Activated CD8-positive, alpha-beta T cell treated with anti-CD3 and anti-CD28 coated beads for 36 hours (primary cell): ENCODE measurements around the gene RNF167. TPM values are rescaled to one million over a fixed set of nuclear protein-coding genes. Genes with fewer than 3 reads are reported as not detected.
"Not testable (repeated sequence)": the region's sequence is repeated elsewhere in the genome, so short reads cannot be mapped to it uniquely, and the experiment has no call there.

ENCODE experiments used
- ATAC-seq: fragments of 200-7000 bp; cut with Tn5 transposase; one replicate; pipeline ENCODE4 v1.10.0; 2021; ENCODE audit warnings: mild to moderate bottlenecking, moderate library complexity
- CTCF ChIA-PET: fragments of 350-600 bp; sonication (Branson Sonifier 250); formaldehyde crosslinking; loops from one replicate; lab custom pipeline; 2021; ENCODE audit warnings: antibody characterized with exemption; lab: Charles Lee
- POLR2A ChIA-PET: fragments of 350-600 bp; sonication (Branson Sonifier 250); formaldehyde crosslinking; loops from one replicate; lab custom pipeline; 2021; ENCODE audit warnings: antibody characterized with exemption; lab: Charles Lee
- DNase-seq: peaks from one replicate; pipeline ENCODE4 v3.0.0-alpha.2; 2020
- H3K27ac Mint-ChIP-seq: one replicate; pipeline ENCODE4 v1.8.0; 2021; ENCODE audit warnings: mild to moderate bottlenecking, mixed read lengths
- H3K27me3 Mint-ChIP-seq: one replicate; pipeline ENCODE4 v1.8.0; 2021; ENCODE audit warnings: mixed read lengths
- H3K36me3 Mint-ChIP-seq: one replicate; pipeline ENCODE4 v1.8.0; 2021; ENCODE audit warnings: low read depth, mixed read lengths
- H3K4me1 Mint-ChIP-seq: one replicate; pipeline ENCODE4 v1.8.0; 2021; ENCODE audit warnings: low read depth, mixed read lengths
- H3K4me3 Mint-ChIP-seq: one replicate; pipeline ENCODE4 v1.8.0; 2021; ENCODE audit warnings: mild to moderate bottlenecking, moderate library complexity, mixed read lengths
- H3K9me3 Mint-ChIP-seq: one replicate; pipeline ENCODE4 v1.8.0; 2021; ENCODE audit warnings: mixed read lengths
- intact Hi-C: fragments of 100-400 bp; cut with micrococcal nuclease; formaldehyde crosslinking; loops from one replicate; pipeline ENCODE4 v1.10.0; 2022
- total RNA-seq, 2 experiments: library from RNA; stranded (reverse); gene quantifications; one replicate each; pipeline ENCODE4 v1.2.3, GENCODE V29; 2021
- TF ChIP-seq, protein P1 (sequence below): fragments of 200-600 bp; IDR thresholded peaks from one replicate; pipeline ENCODE4 v1.8.0; 2022; ENCODE audit warnings: antibody characterized with exemption, mild to moderate bottlenecking

The RNF167 gene
- total RNA-seq, 2 experiments from 2014 or later: 144 to 152 TPM

- no peaks in the 10 kb centered on the region for H3K27me3 Mint-ChIP-seq
- CTCF ChIA-PET: interaction anchor here (0.6 kb wide), 1 partner anchor 14 kb away, joined by 3 read pairs; no protein-coding TSS in a partner anchor
- no peaks in the 10 kb centered on the region for H3K4me1 Mint-ChIP-seq
- no peaks in the 10 kb centered on the region for H3K9me3 Mint-ChIP-seq
- DNase-seq: no peak
- TF ChIP-seq, protein P1, sequence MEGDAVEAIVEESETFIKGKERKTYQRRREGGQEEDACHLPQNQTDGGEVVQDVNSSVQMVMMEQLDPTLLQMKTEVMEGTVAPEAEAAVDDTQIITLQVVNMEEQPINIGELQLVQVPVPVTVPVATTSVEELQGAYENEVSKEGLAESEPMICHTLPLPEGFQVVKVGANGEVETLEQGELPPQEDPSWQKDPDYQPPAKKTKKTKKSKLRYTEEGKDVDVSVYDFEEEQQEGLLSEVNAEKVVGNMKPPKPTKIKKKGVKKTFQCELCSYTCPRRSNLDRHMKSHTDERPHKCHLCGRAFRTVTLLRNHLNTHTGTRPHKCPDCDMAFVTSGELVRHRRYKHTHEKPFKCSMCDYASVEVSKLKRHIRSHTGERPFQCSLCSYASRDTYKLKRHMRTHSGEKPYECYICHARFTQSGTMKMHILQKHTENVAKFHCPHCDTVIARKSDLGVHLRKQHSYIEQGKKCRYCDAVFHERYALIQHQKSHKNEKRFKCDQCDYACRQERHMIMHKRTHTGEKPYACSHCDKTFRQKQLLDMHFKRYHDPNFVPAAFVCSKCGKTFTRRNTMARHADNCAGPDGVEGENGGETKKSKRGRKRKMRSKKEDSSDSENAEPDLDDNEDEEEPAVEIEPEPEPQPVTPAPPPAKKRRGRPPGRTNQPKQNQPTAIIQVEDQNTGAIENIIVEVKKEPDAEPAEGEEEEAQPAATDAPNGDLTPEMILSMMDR: no peak
- no peak overlapping the region for H3K4me3 Mint-ChIP-seq
- H3K27ac Mint-ChIP-seq: no peak overlapping the region
- no peak for ATAC-seq
- intact Hi-C loops: no loop called here
- POLR2A ChIA-PET: interaction anchor here (3.4 kb wide), 1 partner anchor 17 kb away, joined by 19 read pairs; the partner anchor contains the start of genes RNF167 and SLC25A11
- no peaks in the 10 kb centered on the region for H3K36me3 Mint-ChIP-seq
Observed at GRCh38 chr17:4921320-4921719, 18.7 kb upstream of the RNF167 start.

GRCh38 chr17:4926577-4927335 is 13.3 kb upstream of the RNF167 start:
- H3K27ac Mint-ChIP-seq, H3K27me3 Mint-ChIP-seq, DNase-seq, H3K4me1 Mint-ChIP-seq, H3K4me3 Mint-ChIP-seq, H3K9me3 Mint-ChIP-seq, intact Hi-C loops, ATAC-seq: not testable (repeated sequence)
- POLR2A ChIA-PET: interaction anchor here (1.5 kb wide), 1 partner anchor 13 kb away, joined by 7 read pairs; the partner anchor contains the start of genes RNF167 and SLC25A11
- CTCF ChIA-PET: interaction anchor here (1.8 kb wide), 1 partner anchor 17 kb away, joined by 4 read pairs; no protein-coding TSS in a partner anchor
- peaks cover 12% of the 10 kb centered on the region for H3K36me3 Mint-ChIP-seq

DNA sequence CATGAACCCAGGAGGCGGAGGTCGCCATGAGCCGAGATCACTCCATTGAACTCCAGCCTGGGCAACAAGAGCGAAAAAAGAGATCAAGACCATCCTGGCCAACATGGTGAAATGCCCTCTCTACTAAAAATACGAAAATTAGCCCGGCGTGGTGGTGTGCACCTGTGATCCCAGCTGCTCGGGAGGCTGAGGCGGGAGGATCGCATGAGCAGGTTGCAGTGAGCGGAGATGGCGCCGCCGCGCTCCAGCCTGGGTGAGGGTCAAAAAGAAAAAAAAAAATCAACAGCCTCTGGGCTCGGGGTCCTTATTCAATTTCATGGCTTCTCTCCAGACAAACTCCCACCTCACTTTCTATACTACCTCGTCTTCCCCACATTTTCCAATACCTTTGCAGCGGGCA is 11.2 kb upstream of the RNF167 start:
- TF ChIP-seq, protein P1: no peak
- peaks cover 4% of the 10 kb centered on the region for H3K4me1 Mint-ChIP-seq
- ATAC-seq: no peak
- H3K27me3 Mint-ChIP-seq: no peaks in the 10 kb centered on the region
- ChIA-PET CTCF (interaction anchor here (1.0 kb wide), 1 partner anchor 26 kb away, joined by 3 read pairs; the partner anchor contains the start of gene CHRNE), POLR2A (interaction anchor here (2.9 kb wide), 1 partner anchor 10 kb away, joined by 10 read pairs; the partner anchor contains the start of genes RNF167 and SLC25A11)
- intact Hi-C loops: no loop called here
- H3K36me3 Mint-ChIP-seq: peaks cover 14% of the 10 kb centered on the region
- DNase-seq: no peak
- no peaks in the 10 kb centered on the region for H3K9me3 Mint-ChIP-seq
- no peak overlapping the region for H3K27ac Mint-ChIP-seq
- no peak overlapping the region for H3K4me3 Mint-ChIP-seq

DNA sequence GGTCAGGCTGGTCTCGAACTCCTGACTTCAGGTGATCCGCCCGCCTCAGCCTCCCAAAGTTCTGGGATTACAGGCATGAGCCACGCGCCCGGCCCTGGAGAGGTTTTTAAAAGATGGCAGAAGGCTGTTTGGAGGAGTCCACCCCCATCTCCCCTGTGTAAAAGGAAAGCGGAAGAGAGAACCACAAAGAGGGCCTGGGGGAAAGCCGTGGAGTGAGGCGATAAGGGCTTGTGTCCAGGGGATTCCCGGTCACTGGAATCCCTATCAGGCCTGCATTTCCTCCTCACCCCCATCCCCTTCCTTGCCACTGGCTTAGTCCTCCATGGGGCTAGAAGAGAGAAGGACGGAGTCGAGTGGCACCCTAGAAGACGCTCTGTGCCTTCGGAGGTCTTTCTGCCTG is 8.1 kb upstream of the RNF167 start, which contains the start of gene GP1BA:
Gene GP1BA, plus strand, starts transcription at position 315 of the 400 bp plus-strand sequence. CDS start 328 bp downstream, outside the sequence.
- ChIA-PET POLR2A (no interaction called here), CTCF (interaction anchor here (1.0 kb wide), 1 partner anchor 29 kb away, joined by 4 read pairs; the partner anchor contains the start of gene CHRNE)
- intact Hi-C loops: no loop called here
- peaks cover 28% of the 10 kb centered on the region for H3K36me3 Mint-ChIP-seq
- DNase-seq: no peak
- H3K4me1 Mint-ChIP-seq: peaks cover 19% of the 10 kb centered on the region
- ATAC-seq: no peak
- TF ChIP-seq, protein P1: no peak
- no peak within 1 kb of the TSS for H3K27ac Mint-ChIP-seq
- H3K9me3 Mint-ChIP-seq: no peaks in the 10 kb centered on the region
- H3K27me3 Mint-ChIP-seq: no peaks in the 10 kb centered on the region
- no peak within 1 kb of the TSS for H3K4me3 Mint-ChIP-seq

- POLR2A ChIA-PET: no interaction called here
- intact Hi-C loops: no loop called here
- TF ChIP-seq, protein P1: no peak
- peaks cover 23% of the 10 kb centered on the region for H3K4me1 Mint-ChIP-seq
- CTCF ChIA-PET: interaction anchor here (1.0 kb wide), 1 partner anchor 30 kb away, joined by 4 read pairs; the partner anchor contains the start of gene CHRNE
- DNase-seq: no peak
- no peak overlapping the region for H3K27ac Mint-ChIP-seq
- H3K4me3 Mint-ChIP-seq: no peak overlapping the region
- ATAC-seq: no peak
- peaks cover 33% of the 10 kb centered on the region for H3K36me3 Mint-ChIP-seq
- H3K9me3 Mint-ChIP-seq: no peaks in the 10 kb centered on the region
- no peaks in the 10 kb centered on the region for H3K27me3 Mint-ChIP-seq
Observed at GRCh38 chr17:4932756-4933155, 7.3 kb upstream of the RNF167 start.
